Glutamatergic neuron (in vitro differentiated cells): ENCODE data around the gene TNFRSF13B. TPM values are rescaled to one million over a fixed set of nuclear protein-coding genes. Genes with fewer than 3 reads are reported as not detected.
A peak's percentile ranks its signal among the peaks of the same experiment; 100 is the strongest.

Experiments used
- DNase-seq: peaks from one replicate; pipeline ENCODE4 v3.0.0; 2022
- H3K27ac Mint-ChIP-seq: one replicate; pipeline ENCODE4 v1.8.0; 2020; ENCODE audit warnings: mild to moderate bottlenecking, mixed read lengths, inconsistent platforms; ENCODE audit not compliant: unreplicated experiment
- H3K27me3 Mint-ChIP-seq: one replicate; pipeline ENCODE4 v1.8.0; 2020; ENCODE audit warnings: mild to moderate bottlenecking, moderate library complexity, mixed read lengths, inconsistent platforms; ENCODE audit not compliant: unreplicated experiment
- H3K36me3 Mint-ChIP-seq: one replicate; pipeline ENCODE4 v1.8.0; 2020; ENCODE audit warnings: mild to moderate bottlenecking, mixed read lengths, inconsistent platforms; ENCODE audit not compliant: unreplicated experiment
- H3K4me1 Mint-ChIP-seq: one replicate; pipeline ENCODE4 v1.8.0; 2020; ENCODE audit warnings: mild to moderate bottlenecking, low read depth, mixed read lengths, inconsistent platforms; ENCODE audit not compliant: unreplicated experiment
- H3K4me3 Mint-ChIP-seq: one replicate; pipeline ENCODE4 v1.8.0; 2020; ENCODE audit warnings: mild to moderate bottlenecking, mixed read lengths, inconsistent platforms; ENCODE audit not compliant: unreplicated experiment
- H3K9me3 Mint-ChIP-seq: one replicate; pipeline ENCODE4 v1.8.0; 2020; ENCODE audit warnings: mild to moderate bottlenecking, moderate library complexity, mixed read lengths, inconsistent platforms; ENCODE audit not compliant: unreplicated experiment
- CTCF ChIP-seq: fragments of 200-600 bp; sonication (generic); IDR thresholded peaks from one replicate; pipeline ENCODE4 v1.5.0; 2021; ENCODE audit not compliant: partially characterized antibody, unreplicated experiment
- total RNA-seq: library from RNA; stranded (reverse); fragmentation: NEBNext Ultra II Directional; extraction: Animal tissue kit (Norgen Biotek cat#: 25700); gene quantifications from one replicate; pipeline ENCODE4 v1.2.1, GENCODE V29; 2021; ENCODE audit not compliant: unreplicated experiment

The TNFRSF13B gene
- total RNA-seq, 1 donor from 2014 or later: not detected

- H3K36me3 Mint-ChIP-seq: peaks cover 5% of the 10 kb centered on the region
- H3K9me3 Mint-ChIP-seq: peaks cover 10% of the 10 kb centered on the region
- H3K27ac Mint-ChIP-seq: no peak overlapping the region
- no peak for DNase-seq
- peaks cover 16% of the 10 kb centered on the region for H3K27me3 Mint-ChIP-seq
- H3K4me3 Mint-ChIP-seq: no peak overlapping the region
- H3K4me1 Mint-ChIP-seq: peaks cover 3% of the 10 kb centered on the region
- no peak for TF ChIP-seq CTCF
These were observed 24.0 kb upstream of the TNFRSF13B start for GRCh38 chr17:16995930-16996329.

- TF ChIP-seq CTCF: no peak
- Mint-ChIP-seq H3K27me3 (peaks cover 15% of the 10 kb centered on the region), H3K27ac (no peak overlapping the region), H3K36me3 (no peaks in the 10 kb centered on the region), H3K9me3 (peaks cover 7% of the 10 kb centered on the region), H3K4me3 (no peak overlapping the region), H3K4me1 (peaks cover under 1% of the 10 kb centered on the region)
- no peak for DNase-seq
These were observed 22.7 kb upstream of the TNFRSF13B start for GRCh38 chr17:16994631-16995030.

GRCh38 chr17:16991349-16992009 is 19.6 kb upstream of the TNFRSF13B start:
- H3K4me1 Mint-ChIP-seq: peaks cover 18% of the 10 kb centered on the region
- H3K27ac Mint-ChIP-seq: no peak overlapping the region
- peak; percentile 92 for DNase-seq
- peaks cover 11% of the 10 kb centered on the region for H3K9me3 Mint-ChIP-seq
- H3K36me3 Mint-ChIP-seq: no peaks in the 10 kb centered on the region
- peak; percentile 86 for TF ChIP-seq CTCF
- no peak overlapping the region for H3K4me3 Mint-ChIP-seq
- H3K27me3 Mint-ChIP-seq: peaks cover 13% of the 10 kb centered on the region

GRCh38 chr17:16989953-16990860 is 18.3 kb upstream of the TNFRSF13B start:
- no peak for DNase-seq
- Mint-ChIP-seq H3K36me3 (no peaks in the 10 kb centered on the region), H3K4me3 (no peak overlapping the region), H3K27ac (no peak overlapping the region), H3K4me1 (peaks cover 18% of the 10 kb centered on the region), H3K27me3 (peaks cover 13% of the 10 kb centered on the region), H3K9me3 (peaks cover 11% of the 10 kb centered on the region)
- TF ChIP-seq CTCF: no peak
